HCT116 (cell line): ENCODE results near the gene MUC4. TPM values are rescaled to one million over a fixed set of nuclear protein-coding genes. Genes with fewer than 3 reads are reported as not detected.

Source experiments
- ATAC-seq: fragments of 200-7000 bp; cut with Tn5 transposase; 2 replicates; pipeline ENCODE4 v1.9.1; 2020; ENCODE audit warnings: mild to moderate bottlenecking, moderate library complexity
- BruUV-seq: library from RNA; stranded (reverse); fragments of 400-500 nt; replicated peaks from 2 replicates; lab custom pipeline; 2021; lab: Mats Ljungman, UMichigan
- CTCF ChIA-PET: fragments of 300-600 bp; sonication (Branson Sonifier 250); formaldehyde crosslinking; loops from one replicate; lab custom pipeline; 2021; ENCODE audit warnings: antibody characterized with exemption; lab: Charles Lee
- POLR2A ChIA-PET: fragments of 300-600, 350-600 bp; sonication (Branson Sonifier 250); formaldehyde crosslinking; loops from one replicate; lab custom pipeline; 2021; ENCODE audit warnings: antibody characterized with exemption; lab: Charles Lee
- RAD21 ChIA-PET, 2 experiments: fragments of 300-600 bp; sonication (Branson Sonifier 250); formaldehyde crosslinking; loops; one replicate each; lab custom pipeline; 2023; ENCODE audit warnings: low total read pairs in 2 of 2; ENCODE audit not compliant: uncharacterized antibody in 2 of 2, unreplicated experiment in 2 of 2, low non-redundant PET in 1 of 2; lab: Charles Lee
- DNase-seq: peaks from one replicate; pipeline ENCODE4 v3.0.0-alpha.2; 2010; ENCODE audit warnings: low read depth, low spot score
- H2AFZ ChIP-seq: fragments of 200-600 bp; shearing (Covaris generic), sonication (generic); 2 replicates; pipeline ENCODE4 v1.6.1; 2017; ENCODE audit warnings: low read depth, mixed run types, mixed read lengths, antibody characterized with exemption, low read length; ENCODE audit not compliant: poor library complexity, severe bottlenecking
- H3K27ac ChIP-seq: 2 replicates; pipeline ENCODE4 v1.5.1; 2012; ENCODE audit warnings: low read depth, low read length
- H3K27me3 ChIP-seq: fragments of 200-600 bp; sonication (generic); 2 replicates; pipeline ENCODE4 v1.6.1; 2016; ENCODE audit warnings: mixed run types, low read length, mixed read lengths; ENCODE audit not compliant: insufficient read depth
- H3K36me3 ChIP-seq, 2 experiments: fragments of 200-500 bp in 1 of 2; fragments of 200-600 bp in 1 of 2; sonication (Bioruptor generic) in 1 of 2; sonication (generic) in 1 of 2; 2 replicates each; pipeline versions ENCODE4 v1.5.1 to v1.6.1; 2014 to 2016; ENCODE audit warnings: low read length in 2 of 2, inconsistent platforms in 1 of 2, mixed read lengths in 1 of 2, mixed run types in 1 of 2; ENCODE audit not compliant: insufficient read depth in 2 of 2, control insufficient read depth in 1 of 2
- H3K4me1 ChIP-seq, 2 experiments: fragments of 200-600 bp in 1 of 2; sonication (generic) in 1 of 2; 2 replicates each; pipeline versions ENCODE4 v1.5.1 to v1.6.1; 2012 to 2017; ENCODE audit warnings: low read length in 2 of 2, inconsistent platforms in 1 of 2, mild to moderate bottlenecking in 1 of 2, mixed read lengths in 1 of 2, mixed run types in 1 of 2, moderate library complexity in 1 of 2; ENCODE audit not compliant: insufficient read depth in 2 of 2, control insufficient read depth in 1 of 2
- H3K4me2 ChIP-seq: fragments of 200-600 bp; sonication (generic); 2 replicates; pipeline ENCODE4 v1.6.1; 2017; ENCODE audit warnings: mixed run types, low read length, mixed read lengths
- H3K4me3 ChIP-seq, 2 experiments: fragments of 200-600 bp in 1 of 2; sonication (generic) in 1 of 2; replicated peaks in 1 of 2; 2 replicates each; pipeline ENCODE4 v1.5.1; 2011 to 2016; ENCODE audit warnings: low read length in 2 of 2, control low read depth in 1 of 2, low read depth in 1 of 2, mild to moderate bottlenecking in 1 of 2, mixed read lengths in 1 of 2, mixed run types in 1 of 2
- H3K79me2 ChIP-seq: fragments of 200-600 bp; sonication (generic); 2 replicates; pipeline ENCODE4 v1.6.1; 2017; ENCODE audit warnings: mild to moderate bottlenecking, mixed run types, low read length, moderate library complexity, mixed read lengths; ENCODE audit not compliant: insufficient read depth
- H3K9ac ChIP-seq: fragments of 200-600 bp; sonication (generic); 2 replicates; pipeline ENCODE4 v1.6.1; 2016; ENCODE audit warnings: low read length, mixed read lengths
- H3K9me2 ChIP-seq: fragments of 200-600 bp; sonication (generic), shearing (Covaris generic); 2 replicates; pipeline ENCODE4 v1.6.1; 2017; ENCODE audit warnings: mixed run types, mild to moderate bottlenecking, moderate library complexity; ENCODE audit not compliant: insufficient read depth
- H3K9me3 ChIP-seq, 2 experiments: fragments of 200-500 bp in 1 of 2; fragments of 200-600 bp in 1 of 2; sonication (Bioruptor generic) in 1 of 2; sonication (generic) in 1 of 2; 2 replicates each; pipeline ENCODE4 v1.6.1; 2014 to 2017; ENCODE audit warnings: low read length in 2 of 2, mixed read lengths in 2 of 2, inconsistent platforms in 1 of 2, low read depth in 1 of 2, mild to moderate bottlenecking in 1 of 2, mixed run types in 1 of 2, moderate library complexity in 1 of 2; ENCODE audit not compliant: control insufficient read depth in 1 of 2, insufficient read depth in 1 of 2
- H4K20me1 ChIP-seq: fragments of 200-600 bp; sonication (generic), shearing (Covaris generic); 2 replicates; pipeline ENCODE4 v1.6.1; 2017; ENCODE audit warnings: mixed run types, mild to moderate bottlenecking, moderate library complexity; ENCODE audit not compliant: insufficient read depth
- EGR1 ChIP-seq: IDR thresholded peaks from 2 replicates; pipeline ENCODE4 v1.6.1; 2012; ENCODE audit warnings: low read depth
- ELF1 ChIP-seq: IDR thresholded peaks from 2 replicates; pipeline ENCODE4 v1.6.1; 2012; ENCODE audit warnings: low read depth, borderline replicate concordance
- EZH2 ChIP-seq: fragments of 200-600 bp; sonication (generic); IDR thresholded peaks from 2 replicates; pipeline ENCODE4 v1.6.1; 2017; ENCODE audit warnings: antibody characterized with exemption, mixed run types
- EZH2phosphoT487 ChIP-seq: fragments of 200-600 bp; IDR thresholded peaks from 2 replicates; pipeline ENCODE4 v1.6.1; 2018; ENCODE audit warnings: antibody characterized with exemption, borderline replicate concordance
- FOSL1 ChIP-seq: IDR thresholded peaks from 2 replicates; pipeline ENCODE4 v1.6.1; 2012; ENCODE audit warnings: low read depth
- POLR2A ChIP-seq: IDR thresholded peaks from 2 replicates; pipeline ENCODE4 v1.7.0; 2011; ENCODE audit warnings: borderline replicate concordance; ENCODE audit not compliant: insufficient read depth, insufficient read length; ENCODE audit errors: extremely low read depth
- POLR2AphosphoS5 ChIP-seq: IDR thresholded peaks from 2 replicates; pipeline ENCODE4 v1.6.1; 2011; ENCODE audit warnings: mild to moderate bottlenecking, low read depth, low read length, moderate library complexity
- RAD21 ChIP-seq: IDR thresholded peaks from 2 replicates; pipeline ENCODE4 v1.6.1; 2012; ENCODE audit warnings: low read depth, mild to moderate bottlenecking
- SIN3A ChIP-seq: IDR thresholded peaks from 2 replicates; pipeline ENCODE4 v1.6.1; 2012; ENCODE audit warnings: low read depth
- SP1 ChIP-seq: IDR thresholded peaks from 2 replicates; pipeline ENCODE4 v1.6.1; 2012; ENCODE audit warnings: low read depth
- SRF ChIP-seq: IDR thresholded peaks from 2 replicates; pipeline ENCODE4 v1.6.1; 2012; ENCODE audit warnings: low read depth
- TCF7L2 ChIP-seq: IDR thresholded peaks from 2 replicates; pipeline ENCODE4 v1.7.0; 2011; ENCODE audit warnings: borderline replicate concordance, inconsistent platforms; ENCODE audit not compliant: insufficient read depth, insufficient read length; ENCODE audit errors: extremely low read depth
- ZFX ChIP-seq: fragments of 450-650 bp; IDR thresholded peaks from 2 replicates; pipeline ENCODE4 v1.6.1; 2017
- ZNF274 ChIP-seq: fragments of 200-500 bp; sonication (Bioruptor generic); IDR thresholded peaks from 2 replicates; pipeline ENCODE4 v1.6.1; 2014; ENCODE audit warnings: mild to moderate bottlenecking, low read depth, low read length, inconsistent platforms
- intact Hi-C: fragments of 100-400 bp; cut with micrococcal nuclease; formaldehyde crosslinking; loops from 2 replicates; pipeline ENCODE4 v1.10.0; 2022
- total RNA-seq: library from RNA; stranded (reverse); gene quantifications from one replicate; pipeline ENCODE4 v1.2.1, GENCODE V29; 2021; ENCODE audit not compliant: unreplicated experiment
- TF ChIP-seq, protein P1 (sequence below): IDR thresholded peaks from 2 replicates; pipeline ENCODE4 v1.6.1; 2012
- TF ChIP-seq, protein P2 (sequence below): IDR thresholded peaks from 2 replicates; pipeline ENCODE4 v1.6.1; 2011; ENCODE audit warnings: mild to moderate bottlenecking, low read length, moderate library complexity; ENCODE audit not compliant: insufficient replicate concordance; ENCODE audit errors: extremely low read depth
- TF ChIP-seq, protein P3 (sequence below), 3 experiments: fragments of 200-600 bp in 1 of 3; sonication (generic) in 1 of 3; IDR thresholded peaks in 2 of 3; conservative IDR thresholded peaks in 1 of 3; 2 replicates each; pipeline ENCODE4 v1.5.1; 2012 to 2017; ENCODE audit warnings: low read depth in 2 of 3, low read length in 2 of 3, antibody characterized with exemption in 1 of 3, borderline replicate concordance in 1 of 3, control low read depth in 1 of 3, mild to moderate bottlenecking in 1 of 3, mixed read lengths in 1 of 3, mixed run types in 1 of 3, moderate library complexity in 1 of 3; ENCODE audit not compliant: insufficient read depth in 1 of 3
- TF ChIP-seq, protein P4 (sequence below): IDR thresholded peaks from 2 replicates; pipeline ENCODE4 v1.6.1; 2012
- TF ChIP-seq, protein P5 (sequence below): IDR thresholded peaks from 2 replicates; pipeline ENCODE4 v1.6.1; 2012; ENCODE audit warnings: low read depth

The MUC4 gene
- total RNA-seq, 1 experiment from 2014 or later, result 0.64 TPM

DNA sequence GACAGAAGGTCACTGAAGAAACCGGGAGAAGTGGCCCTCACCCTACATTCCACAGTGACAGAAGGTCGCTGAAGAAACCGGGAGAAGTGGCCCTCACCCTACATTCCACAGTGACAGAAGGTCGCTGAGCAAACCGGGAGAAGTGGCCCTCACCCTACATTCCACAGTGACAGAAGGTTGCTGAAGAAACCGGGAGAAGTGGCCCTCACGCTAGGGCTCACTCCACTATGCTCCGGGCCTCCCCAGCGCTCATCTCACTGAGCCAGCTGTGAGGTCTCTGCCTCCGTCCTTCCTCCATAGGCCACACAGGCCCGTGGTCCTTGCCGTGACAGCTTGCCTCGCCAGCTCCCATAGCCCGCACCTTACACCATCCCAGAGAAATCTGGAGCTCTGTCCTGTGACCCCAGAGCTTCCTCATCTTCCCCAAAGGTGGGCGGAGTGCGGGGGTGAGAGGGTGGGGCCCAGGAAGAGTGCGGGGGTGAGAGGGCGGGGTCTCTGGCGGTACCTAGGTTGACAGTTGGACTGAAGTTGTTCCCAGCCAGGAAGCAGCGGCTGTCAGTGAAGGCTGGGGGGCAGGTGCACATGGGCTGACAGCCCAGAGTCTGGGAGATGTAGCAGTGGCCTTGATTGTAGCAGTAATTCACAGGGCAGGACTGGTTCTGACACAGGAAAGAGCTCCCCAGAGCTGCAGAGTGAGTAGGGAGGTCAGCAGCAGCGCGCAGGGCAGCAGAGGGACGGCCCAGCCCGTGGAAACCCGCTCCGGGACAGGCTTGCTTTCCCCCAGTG, 59.0 kb downstream of the MUC4 start:
- Histone ChIP-seq H3K4me1 (peaks cover 9 to 20% of the 10 kb centered on the region in 2 experiments; a peak in 2 of 4 replicates), H3K36me3 (no peaks in the 10 kb centered on the region), H3K9ac (no peak overlapping the region), H3K4me2 (no peak overlapping the region), H2AFZ (no peak overlapping the region), H3K27ac (no peak overlapping the region), H3K9me3 (no peaks in the 10 kb centered on the region), H4K20me1 (no peaks in the 10 kb centered on the region), H3K27me3 (no peaks in the 10 kb centered on the region), H3K4me3 (no peak overlapping the region), H3K9me2 (no peaks in the 10 kb centered on the region), H3K79me2 (no peaks in the 10 kb centered on the region)
- no peak for TF ChIP-seq ELF1
- no peak for TF ChIP-seq EGR1
- TF ChIP-seq EZH2phosphoT487, result no peak
- no peak for TF ChIP-seq POLR2AphosphoS5
- TF ChIP-seq POLR2A, result no peak
- TF ChIP-seq, protein P1, sequence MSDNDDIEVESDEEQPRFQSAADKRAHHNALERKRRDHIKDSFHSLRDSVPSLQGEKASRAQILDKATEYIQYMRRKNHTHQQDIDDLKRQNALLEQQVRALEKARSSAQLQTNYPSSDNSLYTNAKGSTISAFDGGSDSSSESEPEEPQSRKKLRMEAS, result no peak
- TF ChIP-seq, protein P2, sequence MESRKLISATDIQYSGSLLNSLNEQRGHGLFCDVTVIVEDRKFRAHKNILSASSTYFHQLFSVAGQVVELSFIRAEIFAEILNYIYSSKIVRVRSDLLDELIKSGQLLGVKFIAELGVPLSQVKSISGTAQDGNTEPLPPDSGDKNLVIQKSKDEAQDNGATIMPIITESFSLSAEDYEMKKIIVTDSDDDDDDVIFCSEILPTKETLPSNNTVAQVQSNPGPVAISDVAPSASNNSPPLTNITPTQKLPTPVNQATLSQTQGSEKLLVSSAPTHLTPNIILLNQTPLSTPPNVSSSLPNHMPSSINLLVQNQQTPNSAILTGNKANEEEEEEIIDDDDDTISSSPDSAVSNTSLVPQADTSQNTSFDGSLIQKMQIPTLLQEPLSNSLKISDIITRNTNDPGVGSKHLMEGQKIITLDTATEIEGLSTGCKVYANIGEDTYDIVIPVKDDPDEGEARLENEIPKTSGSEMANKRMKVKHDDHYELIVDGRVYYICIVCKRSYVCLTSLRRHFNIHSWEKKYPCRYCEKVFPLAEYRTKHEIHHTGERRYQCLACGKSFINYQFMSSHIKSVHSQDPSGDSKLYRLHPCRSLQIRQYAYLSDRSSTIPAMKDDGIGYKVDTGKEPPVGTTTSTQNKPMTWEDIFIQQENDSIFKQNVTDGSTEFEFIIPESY, result no peak
- TF ChIP-seq, protein P3, sequence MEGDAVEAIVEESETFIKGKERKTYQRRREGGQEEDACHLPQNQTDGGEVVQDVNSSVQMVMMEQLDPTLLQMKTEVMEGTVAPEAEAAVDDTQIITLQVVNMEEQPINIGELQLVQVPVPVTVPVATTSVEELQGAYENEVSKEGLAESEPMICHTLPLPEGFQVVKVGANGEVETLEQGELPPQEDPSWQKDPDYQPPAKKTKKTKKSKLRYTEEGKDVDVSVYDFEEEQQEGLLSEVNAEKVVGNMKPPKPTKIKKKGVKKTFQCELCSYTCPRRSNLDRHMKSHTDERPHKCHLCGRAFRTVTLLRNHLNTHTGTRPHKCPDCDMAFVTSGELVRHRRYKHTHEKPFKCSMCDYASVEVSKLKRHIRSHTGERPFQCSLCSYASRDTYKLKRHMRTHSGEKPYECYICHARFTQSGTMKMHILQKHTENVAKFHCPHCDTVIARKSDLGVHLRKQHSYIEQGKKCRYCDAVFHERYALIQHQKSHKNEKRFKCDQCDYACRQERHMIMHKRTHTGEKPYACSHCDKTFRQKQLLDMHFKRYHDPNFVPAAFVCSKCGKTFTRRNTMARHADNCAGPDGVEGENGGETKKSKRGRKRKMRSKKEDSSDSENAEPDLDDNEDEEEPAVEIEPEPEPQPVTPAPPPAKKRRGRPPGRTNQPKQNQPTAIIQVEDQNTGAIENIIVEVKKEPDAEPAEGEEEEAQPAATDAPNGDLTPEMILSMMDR (IDR thresholded peaks at IDR 0.05 in 2 of 3, conservative IDR thresholded peaks at IDR 0.05 in 1 of 3; ENCODE audit: borderline replicate concordance in 1 of 3, insufficient read depth in 1 of 3, low read depth in 2 of 3, low read length in 2 of 3), result no peak
- TF ChIP-seq ZNF274, result no peak
- TF ChIP-seq FOSL1, result no peak
- no peak for TF ChIP-seq ZFX
- TF ChIP-seq SRF, result no peak
- no peak for TF ChIP-seq RAD21
- no peak for TF ChIP-seq SP1
- TF ChIP-seq, protein P4, sequence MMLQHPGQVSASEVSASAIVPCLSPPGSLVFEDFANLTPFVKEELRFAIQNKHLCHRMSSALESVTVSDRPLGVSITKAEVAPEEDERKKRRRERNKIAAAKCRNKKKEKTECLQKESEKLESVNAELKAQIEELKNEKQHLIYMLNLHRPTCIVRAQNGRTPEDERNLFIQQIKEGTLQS, result no peak
- TF ChIP-seq SIN3A, result no peak
- TF ChIP-seq, protein P5, sequence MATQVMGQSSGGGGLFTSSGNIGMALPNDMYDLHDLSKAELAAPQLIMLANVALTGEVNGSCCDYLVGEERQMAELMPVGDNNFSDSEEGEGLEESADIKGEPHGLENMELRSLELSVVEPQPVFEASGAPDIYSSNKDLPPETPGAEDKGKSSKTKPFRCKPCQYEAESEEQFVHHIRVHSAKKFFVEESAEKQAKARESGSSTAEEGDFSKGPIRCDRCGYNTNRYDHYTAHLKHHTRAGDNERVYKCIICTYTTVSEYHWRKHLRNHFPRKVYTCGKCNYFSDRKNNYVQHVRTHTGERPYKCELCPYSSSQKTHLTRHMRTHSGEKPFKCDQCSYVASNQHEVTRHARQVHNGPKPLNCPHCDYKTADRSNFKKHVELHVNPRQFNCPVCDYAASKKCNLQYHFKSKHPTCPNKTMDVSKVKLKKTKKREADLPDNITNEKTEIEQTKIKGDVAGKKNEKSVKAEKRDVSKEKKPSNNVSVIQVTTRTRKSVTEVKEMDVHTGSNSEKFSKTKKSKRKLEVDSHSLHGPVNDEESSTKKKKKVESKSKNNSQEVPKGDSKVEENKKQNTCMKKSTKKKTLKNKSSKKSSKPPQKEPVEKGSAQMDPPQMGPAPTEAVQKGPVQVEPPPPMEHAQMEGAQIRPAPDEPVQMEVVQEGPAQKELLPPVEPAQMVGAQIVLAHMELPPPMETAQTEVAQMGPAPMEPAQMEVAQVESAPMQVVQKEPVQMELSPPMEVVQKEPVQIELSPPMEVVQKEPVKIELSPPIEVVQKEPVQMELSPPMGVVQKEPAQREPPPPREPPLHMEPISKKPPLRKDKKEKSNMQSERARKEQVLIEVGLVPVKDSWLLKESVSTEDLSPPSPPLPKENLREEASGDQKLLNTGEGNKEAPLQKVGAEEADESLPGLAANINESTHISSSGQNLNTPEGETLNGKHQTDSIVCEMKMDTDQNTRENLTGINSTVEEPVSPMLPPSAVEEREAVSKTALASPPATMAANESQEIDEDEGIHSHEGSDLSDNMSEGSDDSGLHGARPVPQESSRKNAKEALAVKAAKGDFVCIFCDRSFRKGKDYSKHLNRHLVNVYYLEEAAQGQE, result no peak
- no peak for TF ChIP-seq EZH2
- TF ChIP-seq TCF7L2, result no peak
- ChIA-PET CTCF (no interaction called here), POLR2A (interaction anchor here (0.7 kb wide), 1 partner anchor 17 kb away, joined by 3 read pairs; no protein-coding TSS in a partner anchor), RAD21 (no interaction called here)
- BruUV-seq, result no TSS peak
- no peak for DNase-seq
- no peak for ATAC-seq
- intact Hi-C loops, result no loop called here
